Right renal cortex interstitium (tissue), 3 donors: Measurements from ENCODE around the gene TCF19. TPM values are rescaled to one million over a fixed set of nuclear protein-coding genes. Genes with fewer than 3 reads are reported as not detected.

Experiments
- DNase-seq, 3 donors: peaks; one replicate each; pipeline ENCODE4 v3.0.0-alpha.2; 2013; ENCODE audit warnings: low read depth in 3 of 3, low spot score in 2 of 3
- polyA plus RNA-seq, 3 donors: library from polyadenylated mRNA; unstranded; fragments of 120-200 nt; gene quantifications; one replicate each; pipeline ENCODE4 v1.2.1, GENCODE V29; 2013; ENCODE audit not compliant: insufficient read length in 3 of 3

The TCF19 gene
- polyA plus RNA-seq, 3 donors: 16.5 to 19.9 (median 17.8) TPM

DNA sequence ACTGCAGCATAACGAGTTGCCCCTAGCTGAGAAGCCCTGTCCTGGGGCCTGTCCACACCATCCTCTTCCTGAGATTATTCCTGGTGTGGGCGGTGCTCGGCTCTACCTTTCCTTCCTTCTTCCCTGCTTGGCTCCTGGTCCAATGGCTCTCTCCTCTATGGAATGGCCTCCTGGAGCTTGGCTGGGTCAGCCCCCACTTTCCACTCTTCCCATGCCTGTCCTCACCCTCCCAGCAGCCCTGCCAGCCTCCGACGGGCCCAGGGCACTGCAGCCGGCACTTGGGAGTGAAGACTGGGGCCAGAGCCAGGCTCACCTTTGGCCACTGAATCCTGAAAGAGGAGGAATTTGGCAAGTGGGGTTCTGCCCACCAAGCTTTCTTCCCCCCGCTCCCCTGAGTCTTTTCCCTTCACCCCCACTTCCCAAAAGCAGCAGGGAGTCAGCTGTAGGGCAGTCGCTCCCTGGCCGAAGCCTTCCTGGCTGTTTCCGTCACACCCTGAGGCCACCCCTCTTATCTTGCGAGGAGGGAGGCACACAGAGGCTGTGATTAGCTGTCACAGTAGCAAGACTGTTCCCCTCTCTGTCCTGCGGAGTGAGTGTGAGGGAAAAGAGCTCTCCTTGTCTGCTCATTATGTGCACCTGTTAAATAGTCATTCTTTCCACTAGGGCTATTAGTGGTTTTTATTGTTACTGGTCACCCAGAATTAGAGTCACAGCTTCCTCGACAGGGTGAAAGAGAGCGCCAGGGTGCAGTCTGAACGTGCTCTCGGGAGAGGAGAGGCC lies 31.8 kb upstream of the TCF19 start:
- no peak for DNase-seq

DNA sequence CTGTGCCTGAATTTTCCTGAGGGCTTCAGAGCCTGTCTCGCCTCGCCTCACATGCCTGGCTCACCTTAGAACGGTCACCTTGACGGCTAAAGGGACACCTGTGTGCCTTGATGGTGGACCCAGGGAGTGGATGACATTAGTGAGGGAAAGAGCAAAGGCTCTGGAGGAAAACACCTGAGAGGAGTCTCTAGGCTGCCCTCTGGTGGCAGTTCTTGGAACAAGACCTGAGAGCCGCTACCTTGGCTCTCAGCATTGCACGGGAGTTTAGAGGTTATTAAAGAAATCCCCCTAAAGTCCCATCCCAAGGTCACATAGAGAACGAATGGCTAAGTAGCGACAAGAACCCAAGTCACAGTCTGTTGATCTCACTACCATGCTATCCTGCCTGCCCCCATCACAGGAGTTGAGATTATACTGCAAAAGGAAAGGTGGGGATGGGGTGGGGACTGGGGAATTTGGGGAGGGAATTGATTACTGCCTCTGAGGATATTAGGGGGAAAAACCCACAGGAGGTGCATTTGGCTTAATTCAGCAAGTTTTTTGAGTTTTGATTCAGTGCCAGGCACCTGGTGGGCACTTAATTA lies 30.2 kb upstream of the TCF19 start:
- peak in 2 of 3 donors; percentile 37 to 52 for DNase-seq

GRCh38 chr6:31129130-31129529 lies 29.3 kb upstream of the TCF19 start:
- no peak for DNase-seq

DNA sequence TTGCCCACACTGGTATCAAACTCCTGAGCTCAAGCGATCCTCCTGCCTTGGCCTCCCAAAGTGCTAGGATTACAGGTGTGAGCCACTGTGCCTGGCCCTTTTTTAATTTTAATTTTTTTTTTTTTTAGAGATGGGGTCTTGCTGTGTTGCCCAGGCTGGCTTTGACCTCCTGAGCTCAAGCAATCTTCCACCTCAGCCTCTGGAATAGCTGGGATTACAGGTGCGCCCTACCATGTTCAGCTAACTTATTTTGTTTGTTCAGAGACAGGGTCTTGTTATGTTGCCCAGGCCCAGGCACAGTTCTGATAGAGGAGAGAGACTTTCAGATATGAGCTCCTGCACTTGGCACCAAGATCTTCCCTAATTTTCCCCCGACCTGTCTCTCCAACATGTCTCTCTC lies 27.6 kb upstream of the TCF19 start:
- DNase-seq: no peak

DNA sequence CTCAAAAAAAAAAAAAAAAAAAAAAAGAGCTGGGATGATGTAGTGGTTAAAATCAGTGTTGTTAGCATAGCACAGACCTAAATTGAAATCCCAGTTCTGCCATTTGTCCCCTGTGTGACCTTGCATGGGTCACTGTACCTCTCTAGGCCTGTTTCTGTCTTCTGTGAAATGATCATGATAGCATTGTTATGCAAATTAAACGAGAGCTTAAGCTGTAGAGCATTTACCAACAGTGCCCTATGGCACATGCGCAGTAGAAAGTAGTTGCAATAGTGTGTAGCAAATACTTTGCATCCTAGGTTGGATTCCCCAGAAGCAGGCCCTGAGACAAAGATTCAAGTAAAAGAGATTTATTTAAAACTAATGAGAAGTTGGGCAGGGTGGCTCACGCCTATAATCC lies 26.8 kb upstream of the TCF19 start:
- DNase-seq: no peak

- DNase-seq: no peak
These were observed 25.6 kb upstream of the TCF19 start for GRCh38 chr6:31132806-31133205.

DNA sequence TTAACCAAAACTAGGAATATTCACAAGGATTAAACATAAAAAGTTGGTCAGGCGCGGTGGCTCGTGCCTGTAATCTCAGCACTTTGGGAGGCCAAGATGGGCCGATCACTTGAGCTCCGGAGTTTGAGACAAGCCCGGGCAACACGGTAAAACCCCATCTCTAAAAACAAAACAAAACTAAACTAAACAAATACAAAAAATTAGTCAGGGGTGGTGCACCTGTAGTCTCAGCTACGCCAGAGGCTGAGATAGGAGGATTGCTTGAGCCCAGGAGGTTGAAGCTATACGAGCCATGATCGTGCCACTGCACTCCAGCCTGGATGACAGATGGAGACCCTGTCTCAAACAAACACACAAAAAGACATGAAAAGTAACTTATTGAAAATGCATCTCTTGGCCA lies 22.7 kb upstream of the TCF19 start:
- DNase-seq: no peak

DNA sequence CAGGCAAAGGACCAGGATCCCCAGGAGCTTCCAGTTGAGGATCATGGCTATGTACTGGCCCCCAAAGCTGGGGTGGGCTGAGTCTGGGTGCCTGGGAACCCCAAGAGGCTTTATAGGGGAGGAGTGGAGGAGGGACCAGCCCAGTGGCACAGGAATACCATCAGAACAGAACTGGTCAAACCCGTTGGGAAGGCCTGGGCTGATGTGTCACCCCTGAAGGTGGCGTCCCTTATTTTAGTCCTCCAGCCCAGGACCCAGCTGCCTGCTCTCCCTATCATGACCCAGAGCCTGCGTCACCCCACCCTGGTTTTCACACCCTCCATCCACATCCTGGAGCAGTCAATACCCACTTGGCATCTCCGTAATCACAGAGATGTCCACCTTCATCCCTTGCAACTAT lies 19.4 kb upstream of the TCF19 start, which contains the start of gene PSORS1C2:
Gene PSORS1C2 (minus strand): TSS at position 85 of the 400 bp plus-strand sequence. CDS start 40 bp downstream, at position 45.
- no peak for DNase-seq

DNA sequence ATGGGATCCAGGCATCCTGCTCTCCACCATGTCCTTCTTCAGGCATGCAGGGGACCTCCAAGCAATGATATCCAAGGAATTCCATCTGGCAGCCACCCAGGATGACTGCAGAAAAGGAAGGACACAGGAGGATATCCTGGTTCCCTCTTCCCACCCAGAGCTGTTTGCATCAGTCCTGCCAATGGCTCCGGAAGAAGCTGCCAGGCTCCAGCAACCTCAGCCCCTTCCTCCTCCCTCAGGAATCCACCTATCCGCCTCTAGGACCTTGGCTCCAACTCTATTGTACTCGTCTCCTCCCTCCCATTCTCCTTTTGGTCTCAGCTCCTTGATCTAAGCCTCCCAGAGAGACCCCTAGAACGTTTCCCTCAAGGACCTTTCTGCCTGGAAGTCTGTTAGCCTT lies 18.8 kb upstream of the TCF19 start:
- no peak for DNase-seq

- no peak for DNase-seq
These were observed 17.7 kb upstream of the TCF19 start for GRCh38 chr6:31140643-31141042.

- no peak for DNase-seq
These were observed 16.0 kb upstream of the TCF19 start for GRCh38 chr6:31142361-31142761.

DNA sequence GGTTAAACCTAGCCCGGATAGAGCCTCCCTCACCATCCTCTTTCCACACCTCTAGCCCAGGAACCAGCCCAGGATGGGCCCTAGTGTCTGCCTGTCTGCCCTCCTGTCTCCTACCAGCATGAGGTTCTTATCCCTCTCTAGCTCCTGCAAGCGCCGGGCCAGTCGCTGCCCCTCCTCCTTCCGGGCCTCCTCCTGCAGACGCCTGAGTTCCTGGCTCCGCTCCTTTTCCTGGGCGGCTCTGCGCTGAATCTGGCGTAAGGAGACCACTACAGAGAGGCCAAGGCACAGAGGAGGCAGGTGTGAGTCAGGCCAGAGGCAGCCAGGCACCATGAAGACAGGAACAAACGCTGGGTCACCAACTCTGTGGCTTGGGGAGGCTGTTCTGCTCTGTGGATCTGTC lies 15.2 kb upstream of the TCF19 start:
- DNase-seq: no peak

DNA sequence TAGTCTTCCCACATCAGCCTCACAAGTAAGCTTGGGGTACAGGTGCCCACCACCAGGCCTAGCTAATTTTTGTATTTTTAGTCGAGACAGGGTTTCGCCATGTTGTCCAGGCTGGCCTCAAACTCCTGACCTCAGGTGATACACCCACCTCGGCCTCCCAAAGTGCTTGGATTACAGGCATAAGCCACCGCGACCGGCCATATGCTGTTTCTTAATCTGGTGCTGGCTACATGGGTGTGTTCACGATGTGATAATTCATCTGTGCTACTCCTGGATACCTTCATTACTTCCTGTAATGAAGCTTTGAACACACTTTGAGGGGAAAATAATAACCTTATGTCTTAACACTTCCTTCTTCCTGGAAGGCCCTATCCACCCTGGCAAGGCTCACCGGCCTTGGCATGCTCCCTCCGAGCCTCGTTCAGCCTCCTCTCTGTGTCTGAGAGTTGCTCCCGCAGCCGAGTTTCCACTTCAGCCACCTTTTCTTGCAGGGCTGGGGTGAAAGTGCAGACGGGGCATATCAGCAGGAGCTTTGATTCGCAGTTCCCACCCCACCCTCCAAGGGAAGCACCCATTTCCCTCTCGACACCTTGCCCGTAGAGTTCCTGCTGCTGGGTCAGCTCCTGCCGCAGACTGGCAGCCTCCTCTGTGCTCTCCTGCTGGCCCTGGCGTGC lies 14.0 kb upstream of the TCF19 start:
- DNase-seq: no peak

- DNase-seq: no peak
These were observed 13.4 kb upstream of the TCF19 start for GRCh38 chr6:31144970-31145340.

DNA sequence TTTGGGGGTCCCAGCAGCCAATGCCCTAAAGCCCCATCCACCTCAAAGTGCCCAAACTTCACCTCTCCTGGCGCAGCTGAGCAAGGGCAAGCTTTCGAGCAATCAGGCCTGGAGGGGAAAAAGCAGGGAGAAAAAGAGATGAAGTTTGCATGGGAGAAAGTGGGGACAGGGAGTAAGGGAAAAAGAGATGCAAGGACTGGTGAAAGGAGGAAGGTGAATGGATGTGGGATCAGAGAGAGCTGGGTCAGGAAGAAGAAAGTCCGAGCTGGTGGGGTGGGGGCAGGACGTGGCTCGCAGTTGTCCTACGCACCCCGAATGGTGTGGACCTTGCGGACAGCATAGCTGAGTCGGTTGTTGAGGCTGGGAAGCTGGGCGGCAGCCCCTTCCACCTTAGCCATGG lies 13.0 kb upstream of the TCF19 start:
- DNase-seq: no peak

DNA sequence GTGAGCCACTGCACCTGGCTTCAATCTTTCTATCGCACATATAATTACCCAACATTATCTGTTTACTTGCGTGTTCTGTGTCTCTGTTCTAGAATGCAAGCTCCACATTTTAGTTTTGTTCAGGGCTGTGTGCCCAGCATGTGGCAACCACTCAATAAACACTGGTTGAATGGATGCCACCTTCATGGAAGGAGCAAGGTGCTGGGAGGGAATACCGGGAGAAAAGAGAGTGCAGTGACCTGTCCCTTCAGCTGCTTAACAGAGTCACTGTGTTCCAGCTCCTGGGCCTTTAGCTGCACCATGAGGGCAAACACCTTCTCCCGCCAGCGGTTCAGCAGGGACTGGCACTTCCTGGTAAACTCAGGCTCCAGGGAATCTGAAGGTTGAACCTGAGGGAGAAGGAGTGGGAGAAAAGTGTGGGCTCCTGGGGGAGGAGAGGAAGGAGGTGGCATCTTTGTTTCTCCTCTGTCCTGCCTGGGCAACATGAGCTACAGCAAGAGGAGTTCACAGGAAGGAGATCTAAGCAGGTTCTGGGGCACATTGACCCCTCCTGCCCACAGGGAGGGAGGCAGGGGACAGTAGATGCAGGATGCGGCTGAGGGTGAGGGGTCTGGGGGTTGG lies 8.5 kb upstream of the TCF19 start:
- no peak for DNase-seq

DNA sequence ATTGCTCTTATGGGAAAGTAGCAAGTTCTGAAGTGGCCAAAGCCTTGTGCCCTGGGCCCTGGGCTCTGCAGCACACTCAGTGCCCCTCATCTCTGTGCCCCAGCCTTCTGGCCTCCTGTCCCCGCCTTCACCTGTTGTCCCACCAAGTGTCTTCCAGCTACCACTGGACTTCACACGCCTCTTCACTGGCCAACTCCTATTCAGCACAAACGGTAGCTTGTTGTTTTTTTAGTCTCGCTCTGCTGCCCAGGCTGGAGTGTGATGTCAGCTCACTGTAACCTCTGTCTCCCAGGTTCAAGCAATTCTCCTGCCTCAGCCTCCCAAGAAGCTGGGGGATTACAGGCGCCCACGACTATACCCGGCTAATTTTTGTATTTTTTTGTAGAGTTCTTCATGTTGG lies 5.6 kb upstream of the TCF19 start:
- no peak for DNase-seq

- no peak for DNase-seq
These were observed 4.0 kb upstream of the TCF19 start for GRCh38 chr6:31154436-31154835.

GRCh38 chr6:31156641-31157040 lies 1.7 kb upstream of the TCF19 start:
- no peak for DNase-seq

DNA sequence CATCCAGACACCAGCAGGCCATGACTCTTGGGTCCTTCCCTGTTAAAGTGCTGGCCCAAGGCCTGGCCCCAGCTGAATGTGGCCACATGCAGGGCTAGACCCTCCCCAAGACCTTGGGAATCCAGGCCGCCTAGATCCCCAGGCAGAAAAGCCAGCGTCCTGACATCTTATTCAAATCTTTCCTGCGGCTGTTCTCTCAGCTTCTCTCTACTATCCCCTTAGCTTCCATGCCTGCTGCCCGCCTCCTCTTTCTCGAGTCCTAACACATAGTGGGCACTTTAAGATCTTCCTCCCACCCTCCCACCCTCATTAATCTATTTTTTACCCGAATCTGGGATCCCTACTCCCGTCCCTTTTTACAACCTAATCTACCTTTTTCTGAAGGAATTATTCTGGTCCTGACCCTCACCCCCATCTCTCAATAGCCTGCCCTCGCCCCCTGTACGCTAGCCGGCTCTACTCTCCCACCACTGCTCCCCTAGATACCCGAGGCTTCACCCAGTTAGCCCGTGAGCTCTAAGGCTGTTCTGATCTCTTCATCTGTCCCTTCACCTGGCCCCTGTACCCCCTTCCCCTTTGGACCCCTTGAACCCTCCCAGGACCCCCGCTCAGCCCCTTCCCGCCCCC lies 763 bp upstream of the TCF19 start, which contains the start of gene CCHCR1:
Gene CCHCR1 (minus strand): TSS at position 290 of the 627 bp plus-strand sequence. CDS start 202 bp downstream, at position 88.
- no peak for DNase-seq
